HCT116 (cell line): ENCODE results near the gene PAFAH1B1. TPM values are rescaled to one million over a fixed set of nuclear protein-coding genes. Genes with fewer than 3 reads are reported as not detected.

Experiments used
- ATAC-seq: fragments of 200-7000 bp; cut with Tn5 transposase; 2 replicates; pipeline ENCODE4 v1.9.1; 2020; ENCODE audit warnings: mild to moderate bottlenecking, moderate library complexity
- BruUV-seq: library from RNA; stranded (reverse); fragments of 400-500 nt; replicated peaks from 2 replicates; lab custom pipeline; 2021; lab: Mats Ljungman, UMichigan
- CTCF ChIA-PET: fragments of 300-600 bp; sonication (Branson Sonifier 250); formaldehyde crosslinking; loops from one replicate; lab custom pipeline; 2021; ENCODE audit warnings: antibody characterized with exemption; lab: Charles Lee
- POLR2A ChIA-PET: fragments of 300-600, 350-600 bp; sonication (Branson Sonifier 250); formaldehyde crosslinking; loops from one replicate; lab custom pipeline; 2021; ENCODE audit warnings: antibody characterized with exemption; lab: Charles Lee
- RAD21 ChIA-PET, 2 experiments: fragments of 300-600 bp; sonication (Branson Sonifier 250); formaldehyde crosslinking; loops; one replicate each; lab custom pipeline; 2023; ENCODE audit warnings: low total read pairs in 2 of 2; ENCODE audit not compliant: uncharacterized antibody in 2 of 2, unreplicated experiment in 2 of 2, low non-redundant PET in 1 of 2; lab: Charles Lee
- DNase-seq: peaks from one replicate; pipeline ENCODE4 v3.0.0-alpha.2; 2010; ENCODE audit warnings: low read depth, low spot score
- H2AFZ ChIP-seq: fragments of 200-600 bp; shearing (Covaris generic), sonication (generic); 2 replicates; pipeline ENCODE4 v1.6.1; 2017; ENCODE audit warnings: low read depth, mixed run types, mixed read lengths, antibody characterized with exemption, low read length; ENCODE audit not compliant: poor library complexity, severe bottlenecking
- H3K27ac ChIP-seq: 2 replicates; pipeline ENCODE4 v1.5.1; 2012; ENCODE audit warnings: low read depth, low read length
- H3K27me3 ChIP-seq: fragments of 200-600 bp; sonication (generic); 2 replicates; pipeline ENCODE4 v1.6.1; 2016; ENCODE audit warnings: mixed run types, low read length, mixed read lengths; ENCODE audit not compliant: insufficient read depth
- H3K36me3 ChIP-seq, 2 experiments: fragments of 200-500 bp in 1 of 2; fragments of 200-600 bp in 1 of 2; sonication (Bioruptor generic) in 1 of 2; sonication (generic) in 1 of 2; 2 replicates each; pipeline versions ENCODE4 v1.5.1 to v1.6.1; 2014 to 2016; ENCODE audit warnings: low read length in 2 of 2, inconsistent platforms in 1 of 2, mixed read lengths in 1 of 2, mixed run types in 1 of 2; ENCODE audit not compliant: insufficient read depth in 2 of 2, control insufficient read depth in 1 of 2
- H3K4me1 ChIP-seq, 2 experiments: fragments of 200-600 bp in 1 of 2; sonication (generic) in 1 of 2; 2 replicates each; pipeline versions ENCODE4 v1.5.1 to v1.6.1; 2012 to 2017; ENCODE audit warnings: low read length in 2 of 2, inconsistent platforms in 1 of 2, mild to moderate bottlenecking in 1 of 2, mixed read lengths in 1 of 2, mixed run types in 1 of 2, moderate library complexity in 1 of 2; ENCODE audit not compliant: insufficient read depth in 2 of 2, control insufficient read depth in 1 of 2
- H3K4me2 ChIP-seq: fragments of 200-600 bp; sonication (generic); 2 replicates; pipeline ENCODE4 v1.6.1; 2017; ENCODE audit warnings: mixed run types, low read length, mixed read lengths
- H3K4me3 ChIP-seq, 2 experiments: fragments of 200-600 bp in 1 of 2; sonication (generic) in 1 of 2; replicated peaks in 1 of 2; 2 replicates each; pipeline ENCODE4 v1.5.1; 2011 to 2016; ENCODE audit warnings: low read length in 2 of 2, control low read depth in 1 of 2, low read depth in 1 of 2, mild to moderate bottlenecking in 1 of 2, mixed read lengths in 1 of 2, mixed run types in 1 of 2
- H3K79me2 ChIP-seq: fragments of 200-600 bp; sonication (generic); 2 replicates; pipeline ENCODE4 v1.6.1; 2017; ENCODE audit warnings: mild to moderate bottlenecking, mixed run types, low read length, moderate library complexity, mixed read lengths; ENCODE audit not compliant: insufficient read depth
- H3K9ac ChIP-seq: fragments of 200-600 bp; sonication (generic); 2 replicates; pipeline ENCODE4 v1.6.1; 2016; ENCODE audit warnings: low read length, mixed read lengths
- H3K9me2 ChIP-seq: fragments of 200-600 bp; sonication (generic), shearing (Covaris generic); 2 replicates; pipeline ENCODE4 v1.6.1; 2017; ENCODE audit warnings: mixed run types, mild to moderate bottlenecking, moderate library complexity; ENCODE audit not compliant: insufficient read depth
- H3K9me3 ChIP-seq, 2 experiments: fragments of 200-500 bp in 1 of 2; fragments of 200-600 bp in 1 of 2; sonication (Bioruptor generic) in 1 of 2; sonication (generic) in 1 of 2; 2 replicates each; pipeline ENCODE4 v1.6.1; 2014 to 2017; ENCODE audit warnings: low read length in 2 of 2, mixed read lengths in 2 of 2, inconsistent platforms in 1 of 2, low read depth in 1 of 2, mild to moderate bottlenecking in 1 of 2, mixed run types in 1 of 2, moderate library complexity in 1 of 2; ENCODE audit not compliant: control insufficient read depth in 1 of 2, insufficient read depth in 1 of 2
- H4K20me1 ChIP-seq: fragments of 200-600 bp; sonication (generic), shearing (Covaris generic); 2 replicates; pipeline ENCODE4 v1.6.1; 2017; ENCODE audit warnings: mixed run types, mild to moderate bottlenecking, moderate library complexity; ENCODE audit not compliant: insufficient read depth
- EGR1 ChIP-seq: IDR thresholded peaks from 2 replicates; pipeline ENCODE4 v1.6.1; 2012; ENCODE audit warnings: low read depth
- POLR2A ChIP-seq: IDR thresholded peaks from 2 replicates; pipeline ENCODE4 v1.7.0; 2011; ENCODE audit warnings: borderline replicate concordance; ENCODE audit not compliant: insufficient read depth, insufficient read length; ENCODE audit errors: extremely low read depth
- POLR2AphosphoS5 ChIP-seq: IDR thresholded peaks from 2 replicates; pipeline ENCODE4 v1.6.1; 2011; ENCODE audit warnings: mild to moderate bottlenecking, low read depth, low read length, moderate library complexity
- SIN3A ChIP-seq: IDR thresholded peaks from 2 replicates; pipeline ENCODE4 v1.6.1; 2012; ENCODE audit warnings: low read depth
- SP1 ChIP-seq: IDR thresholded peaks from 2 replicates; pipeline ENCODE4 v1.6.1; 2012; ENCODE audit warnings: low read depth
- YY1 ChIP-seq: IDR thresholded peaks from 2 replicates; pipeline ENCODE4 v1.6.1; 2011; ENCODE audit warnings: low read length, low read depth, moderate library complexity, mild to moderate bottlenecking; ENCODE audit not compliant: insufficient replicate concordance; ENCODE audit errors: extremely low read depth
- ZFX ChIP-seq: fragments of 450-650 bp; IDR thresholded peaks from 2 replicates; pipeline ENCODE4 v1.6.1; 2017
- intact Hi-C: fragments of 100-400 bp; cut with micrococcal nuclease; formaldehyde crosslinking; loops from 2 replicates; pipeline ENCODE4 v1.10.0; 2022
- total RNA-seq: library from RNA; stranded (reverse); gene quantifications from one replicate; pipeline ENCODE4 v1.2.1, GENCODE V29; 2021; ENCODE audit not compliant: unreplicated experiment

The PAFAH1B1 gene
- total RNA-seq, 1 experiment from 2014 or later = 113 TPM

GRCh38 chr17:2593821-2594721 is 617 bp downstream of the PAFAH1B1 start:
- peak; percentile 50 for DNase-seq
- CTCF ChIA-PET = interaction anchor here (1.2 kb wide), 1 partner anchor 82 kb away, joined by 3 read pairs; no protein-coding TSS in a partner anchor
- Histone ChIP-seq H3K4me3 (peak overlapping the region; percentile 73 to 78), H3K27ac (peak overlapping the region; percentile 98), H2AFZ (no peak overlapping the region), H3K79me2 (peaks cover 51% of the 10 kb centered on the region), H3K9ac (peak overlapping the region; percentile 94), H3K36me3 (no peaks in the 10 kb centered on the region; a peak in 1 of 4 replicates), H3K4me2 (peak overlapping the region; percentile 77)
- POLR2A ChIA-PET = interaction anchor here (0.5 kb wide), 1 partner anchor 32 kb away, joined by 3 read pairs; no protein-coding TSS in a partner anchor
- BruUV-seq = no TSS peak
- intact Hi-C loops = loop anchor here (10.0 kb wide), 1 partner anchor 81 kb away; no protein-coding TSS in a partner anchor
- peak; percentile 49; the same call in 1 of the 2 replicates for TF ChIP-seq POLR2AphosphoS5
- peak; percentile 26; the same call in 1 of the 2 replicates for TF ChIP-seq ZFX
- peak; percentile 95 for TF ChIP-seq YY1
- TF ChIP-seq POLR2A = no peak
- 0 out of 2 replicates have a peak, but pooled peaks have one; percentile 3 for TF ChIP-seq SIN3A
- no peak for TF ChIP-seq EGR1
- no peak for TF ChIP-seq SP1
- TF ChIP-seq, all 23 proteins: peak for 4
- RAD21 ChIA-PET = interaction anchor here in 1 of 2 experiments (0.7 kb wide), 1 partner anchor 15 kb away, joined by 3 read pairs; no protein-coding TSS in a partner anchor
- Histone ChIP-seq H4K20me1 (peaks cover 9% of the 10 kb centered on the region; the same call in 1 of the 2 replicates), H3K4me1 (peaks cover 23 to 36% of the 10 kb centered on the region in 2 experiments), H3K9me2 (no peaks in the 10 kb centered on the region), H3K9me3 (no peaks in the 10 kb centered on the region), H3K27me3 (no peaks in the 10 kb centered on the region)
- peak; percentile 68 for ATAC-seq
